Measurements from ENCODE around the gene SLCO4C1. TPM values are rescaled to one million over a fixed set of nuclear protein-coding genes. Genes with fewer than 3 reads are reported as not detected.

SLCO4C1 gene
- total and polyA plus RNA-seq, 2 of the 4 experiments (the other 2 are of a cell fraction), result not detected

DNA sequence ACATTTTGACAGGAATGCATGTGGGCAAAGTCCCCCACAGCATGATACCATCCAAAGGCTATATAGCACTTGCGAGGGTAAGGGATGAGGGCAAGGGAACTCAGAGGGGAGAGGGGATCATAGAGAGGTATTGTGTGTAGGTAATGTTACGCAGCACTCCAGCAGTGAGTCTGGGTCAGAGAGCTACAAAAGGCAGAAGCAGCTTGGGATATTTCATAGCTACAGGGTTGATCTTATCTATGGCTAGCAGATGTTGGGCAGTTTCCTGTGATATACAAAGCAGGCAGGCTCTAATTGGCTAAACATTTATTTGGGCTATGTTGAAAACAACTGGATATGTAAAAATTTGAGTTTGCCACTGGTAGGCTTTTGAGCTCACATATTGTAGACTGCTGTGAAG lies 17.8 kb upstream of the SLCO4C1 start:
- H3K4ac ChIP-seq (ENCODE audit: low read depth, low read length), result no peak overlapping the region
- H3K9me3 ChIP-seq (ENCODE audit: control insufficient read depth, insufficient read depth, low read length), result 0 out of 2 replicates have a peak, but pooled peaks cover 3% of the 10 kb centered on the region
- H3K14ac ChIP-seq (replicated peaks; ENCODE audit: low read depth, low read length), result no peak overlapping the region
- H2AK9ac ChIP-seq (replicated peaks; ENCODE audit: low read depth, low read length, poor library complexity), result no peak overlapping the region
- H4K5ac ChIP-seq (ENCODE audit: low read depth, low read length), result no peak overlapping the region
- no peak overlapping the region for H2AFZ ChIP-seq (replicated peaks; ENCODE audit: low read length, poor library complexity)
- no peak overlapping the region for H3K27ac ChIP-seq (ENCODE audit: insufficient read depth, low read length)
- no peak overlapping the region for H3K56ac ChIP-seq (ENCODE audit: extremely low read depth, insufficient read depth, low read length)
- no peaks in the 10 kb centered on the region for H3K79me1 ChIP-seq (ENCODE audit: low read depth in 1 of 2, low read length in 2 of 2)
- ATAC-seq (ENCODE audit: low read depth) (no peak), DNase-seq (no peak)
- in situ Hi-C loops (cut with MboI; ENCODE audit: low sequenced_read_pairs) (no loop called here), dilution Hi-C loops (cut with HindIII; ENCODE audit: low sequenced_read_pairs, unreplicated experiment) (no loop called here), intact Hi-C loops (cut with micrococcal nuclease) (no loop called here)
- no peak overlapping the region for H3K4me2 ChIP-seq (ENCODE audit: low read depth, low read length)
- no peaks in the 10 kb centered on the region for H4K20me1 ChIP-seq (ENCODE audit: insufficient read depth, low read length)
- no peak overlapping the region for H3K23ac ChIP-seq (ENCODE audit: low read depth, low read length)
- ChIA-PET CTCF (no interaction called here), POLR2A (ENCODE audit: unreplicated experiment) (no interaction called here)
- WGBS, 2 experiments (ENCODE audit: extremely low coverage in 2 of 2, insufficient read length in 1 of 2), result 67% methylated on average over 1 of the region's 2 CpGs; no CpG with 5 or more reads in 1 of the 2 experiments
- no peak for TF ChIP-seq RFX5 (IDR thresholded peaks at IDR 0.05; ENCODE audit: low read depth, low read length)
- TF ChIP-seq, protein P1, sequence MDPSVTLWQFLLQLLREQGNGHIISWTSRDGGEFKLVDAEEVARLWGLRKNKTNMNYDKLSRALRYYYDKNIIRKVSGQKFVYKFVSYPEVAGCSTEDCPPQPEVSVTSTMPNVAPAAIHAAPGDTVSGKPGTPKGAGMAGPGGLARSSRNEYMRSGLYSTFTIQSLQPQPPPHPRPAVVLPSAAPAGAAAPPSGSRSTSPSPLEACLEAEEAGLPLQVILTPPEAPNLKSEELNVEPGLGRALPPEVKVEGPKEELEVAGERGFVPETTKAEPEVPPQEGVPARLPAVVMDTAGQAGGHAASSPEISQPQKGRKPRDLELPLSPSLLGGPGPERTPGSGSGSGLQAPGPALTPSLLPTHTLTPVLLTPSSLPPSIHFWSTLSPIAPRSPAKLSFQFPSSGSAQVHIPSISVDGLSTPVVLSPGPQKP (IDR thresholded peaks at IDR 0.05; ENCODE audit: borderline replicate concordance, low read depth, low read length), result no peak
- TF ChIP-seq MAFK (IDR thresholded peaks at IDR 0.05; ENCODE audit: low read depth, low read length), result no peak
- TF ChIP-seq FOS (IDR thresholded peaks at IDR 0.05; ENCODE audit: low read depth, low read length), result no peak
- no peak for TF ChIP-seq SMC3 (IDR thresholded peaks at IDR 0.05; ENCODE audit: low read depth, low read length)
- TF ChIP-seq RCOR1 (IDR thresholded peaks at IDR 0.05; ENCODE audit: insufficient replicate concordance, low read length), result no peak
- no peak for TF ChIP-seq MAZ (IDR thresholded peaks at IDR 0.05; ENCODE audit: borderline replicate concordance, low read depth, low read length)
- no peak overlapping the region for H3K18ac ChIP-seq (ENCODE audit: low read depth, low read length)
- no peak overlapping the region for H4K91ac ChIP-seq (ENCODE audit: insufficient read depth, low read depth, low read length)
- H2BK15ac ChIP-seq (ENCODE audit: low read depth, low read length), result no peak overlapping the region
- H3K36me3 ChIP-seq (ENCODE audit: control insufficient read depth, insufficient read depth, low read length), result no peaks in the 10 kb centered on the region
- no peak overlapping the region for H4K8ac ChIP-seq (ENCODE audit: low read depth in 2 of 2, low read length in 2 of 2)
- no peak overlapping the region for H3K9ac ChIP-seq (ENCODE audit: low read depth, low read length)
- no peak overlapping the region for H2BK20ac ChIP-seq (ENCODE audit: low read depth, low read length)
- no peak overlapping the region for H3K4me3 ChIP-seq (ENCODE audit: insufficient read depth, low read depth, low read length)
- no peaks in the 10 kb centered on the region for H3K4me1 ChIP-seq (ENCODE audit: control insufficient read depth, insufficient read depth, low read length)
- no peak overlapping the region for H2BK120ac ChIP-seq (ENCODE audit: low read depth, low read length)
- H2AK5ac ChIP-seq (ENCODE audit: low read depth, low read length), result no peak overlapping the region
- BruUV-seq (replicated peaks), result no TSS peak
- no peaks in the 10 kb centered on the region for H3K27me3 ChIP-seq (ENCODE audit: control insufficient read depth, insufficient read depth, low read length)
- H3K9me1 ChIP-seq (ENCODE audit: insufficient read depth, low read length), result no peaks in the 10 kb centered on the region
- H2BK5ac ChIP-seq (ENCODE audit: low read depth, low read length, poor library complexity, severe bottlenecking), result no peak overlapping the region

Data from IMR-90 (cell line).